Thyroid gland (tissue), 4 donors: ENCODE data around the gene SEMA4A. TPM values are rescaled to one million over a fixed set of nuclear protein-coding genes. Genes with fewer than 3 reads are reported as not detected.

ENCODE experiments used
- DNase-seq, 2 donors: peaks; one replicate each; pipeline ENCODE4 v3.0.0-alpha.2; 2019
- H3K27ac ChIP-seq, 3 donors: fragments of 200-600 bp; sonication (generic); 1 replicate in 2 of 3; 2 replicates in 1 of 3; pipeline ENCODE4 v1.5.1; 2016 to 2019; ENCODE audit warnings: mild to moderate bottlenecking in 1 of 3, moderate library complexity in 1 of 3
- H3K27me3 ChIP-seq: fragments of 200-600 bp; sonication (generic); one replicate; pipeline ENCODE4 v1.5.1; 2019
- H3K36me3 ChIP-seq, 2 donors: fragments of 200-600 bp; sonication (generic); one replicate each; pipeline ENCODE4 v1.5.1; 2016 to 2019
- H3K4me1 ChIP-seq, 2 donors: fragments of 200-600 bp; sonication (generic); one replicate each; pipeline ENCODE4 v1.5.1; 2017 to 2019
- H3K4me3 ChIP-seq, 3 donors: fragments of 200-600 bp; sonication (generic); replicated peaks in 1 of 3; 1 replicate in 2 of 3; 2 replicates in 1 of 3; pipeline ENCODE4 v1.5.1; 2016; ENCODE audit warnings: mild to moderate bottlenecking in 1 of 3
- H3K9me3 ChIP-seq: fragments of 200-600 bp; sonication (generic); one replicate; pipeline ENCODE4 v1.5.1; 2017
- POLR2A ChIP-seq, 2 donors: fragments of 450-650 bp; IDR thresholded peaks; one replicate each; pipeline ENCODE4 v1.6.1; 2017; ENCODE audit warnings: antibody characterized with exemption in 2 of 2, mild to moderate bottlenecking in 2 of 2, moderate library complexity in 1 of 2
- WGBS, 2 donors: methylation state at CpG; one replicate each; pipeline ENCODE4 v1.1.5; 2017; 5-methylcytosine and 5-hydroxymethylcytosine counted together
- intact Hi-C: fragments of 100-400 bp; cut with DNase I; formaldehyde crosslinking; loops from one replicate; pipeline ENCODE4 v1.15.1; 2023
- total RNA-seq, 4 donors: library from RNA; depleted of rRNA; stranded (reverse); fragments of >200 nt; gene quantifications; one replicate each; pipeline ENCODE4 v1.2.3, GENCODE V29; 2016
- TF ChIP-seq, protein P1 (sequence below), 6 experiments: fragments of 200-600 bp in 3 of 6; fragments of 450-650 bp in 3 of 6; sonication (generic) in 3 of 6; IDR thresholded peaks; one replicate each; pipeline ENCODE4 v1.5.1; 2016 to 2019; ENCODE audit warnings: antibody characterized with exemption in 6 of 6, mild to moderate bottlenecking in 2 of 6, inconsistent platforms in 1 of 6, moderate library complexity in 1 of 6

Gene SEMA4A
- total RNA-seq, 4 donors from 2014 or later: 21.5 to 50.8 (median 37.5) TPM

DNA sequence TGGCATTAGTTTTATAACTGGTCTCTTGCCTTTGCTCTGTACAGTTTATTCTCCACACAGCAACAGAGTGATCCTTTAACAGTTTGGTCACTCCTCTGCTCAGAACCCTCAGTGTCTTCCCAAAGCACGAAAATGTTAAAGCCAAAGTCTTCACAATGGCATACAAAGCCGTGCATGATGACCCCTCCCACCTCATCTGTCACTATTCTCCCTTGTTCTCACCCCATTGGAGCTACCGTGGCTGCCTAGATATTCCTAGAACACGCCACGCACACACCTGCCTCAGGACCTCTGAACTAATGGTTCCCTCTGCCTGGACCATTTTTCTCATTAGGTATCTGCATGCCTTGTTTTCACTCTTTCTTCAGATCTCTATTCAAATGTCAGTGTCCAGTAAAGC is 8.6 kb upstream of the SEMA4A start:
- H3K9me3 ChIP-seq: no peaks in the 10 kb centered on the region
- no peak for DNase-seq
- H3K36me3 ChIP-seq: peaks cover 0 to under 1% of the 10 kb centered on the region in 2 donors
- H3K4me1 ChIP-seq: peaks cover 23 to 36% of the 10 kb centered on the region in 2 donors
- WGBS, 2 donors: 61 to 70% methylated on average over 5 of the region's 5 CpGs
- TF ChIP-seq, protein P1, sequence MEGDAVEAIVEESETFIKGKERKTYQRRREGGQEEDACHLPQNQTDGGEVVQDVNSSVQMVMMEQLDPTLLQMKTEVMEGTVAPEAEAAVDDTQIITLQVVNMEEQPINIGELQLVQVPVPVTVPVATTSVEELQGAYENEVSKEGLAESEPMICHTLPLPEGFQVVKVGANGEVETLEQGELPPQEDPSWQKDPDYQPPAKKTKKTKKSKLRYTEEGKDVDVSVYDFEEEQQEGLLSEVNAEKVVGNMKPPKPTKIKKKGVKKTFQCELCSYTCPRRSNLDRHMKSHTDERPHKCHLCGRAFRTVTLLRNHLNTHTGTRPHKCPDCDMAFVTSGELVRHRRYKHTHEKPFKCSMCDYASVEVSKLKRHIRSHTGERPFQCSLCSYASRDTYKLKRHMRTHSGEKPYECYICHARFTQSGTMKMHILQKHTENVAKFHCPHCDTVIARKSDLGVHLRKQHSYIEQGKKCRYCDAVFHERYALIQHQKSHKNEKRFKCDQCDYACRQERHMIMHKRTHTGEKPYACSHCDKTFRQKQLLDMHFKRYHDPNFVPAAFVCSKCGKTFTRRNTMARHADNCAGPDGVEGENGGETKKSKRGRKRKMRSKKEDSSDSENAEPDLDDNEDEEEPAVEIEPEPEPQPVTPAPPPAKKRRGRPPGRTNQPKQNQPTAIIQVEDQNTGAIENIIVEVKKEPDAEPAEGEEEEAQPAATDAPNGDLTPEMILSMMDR (IDR thresholded peaks at IDR 0.05): no peak
- TF ChIP-seq POLR2A (IDR thresholded peaks at IDR 0.05): no peak
- H3K27ac ChIP-seq: no peak overlapping the region
- intact Hi-C loops: loop anchor here (5.0 kb wide), 1 partner anchor 83 kb away; no protein-coding TSS in a partner anchor
- no peaks in the 10 kb centered on the region for H3K27me3 ChIP-seq
- no peak overlapping the region for H3K4me3 ChIP-seq

DNA sequence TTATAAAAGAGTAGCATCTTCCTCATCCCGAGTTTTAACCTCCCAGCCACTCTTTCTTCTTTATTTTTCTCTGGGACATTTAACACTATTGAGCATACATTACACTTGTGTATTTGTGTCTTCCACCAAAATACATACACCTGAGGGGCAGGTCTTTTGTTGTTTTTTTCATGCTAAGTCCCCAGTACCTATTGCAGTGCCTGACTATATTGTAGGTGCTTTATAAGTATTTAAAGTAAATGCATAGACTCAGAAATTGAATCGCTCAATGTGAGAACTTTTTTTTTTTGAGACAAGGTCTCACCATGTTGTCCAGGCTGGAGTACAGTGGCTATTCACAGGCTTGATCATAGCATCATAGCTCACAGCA is 7.8 kb upstream of the SEMA4A start:
- TF ChIP-seq POLR2A (IDR thresholded peaks at IDR 0.05): no peak
- TF ChIP-seq, protein P1 (IDR thresholded peaks at IDR 0.05): no peak
- 76 to 80% methylated on average over 2 of the region's 2 CpGs for WGBS, 2 donors
- H3K36me3 ChIP-seq: no peaks in the 10 kb centered on the region
- H3K27ac ChIP-seq: no peak overlapping the region
- H3K9me3 ChIP-seq: no peaks in the 10 kb centered on the region
- H3K4me3 ChIP-seq: no peak overlapping the region
- no peak for DNase-seq
- intact Hi-C loops: loop anchor here (5.0 kb wide), 1 partner anchor 82 kb away; no protein-coding TSS in a partner anchor
- H3K4me1 ChIP-seq: peaks cover 23 to 33% of the 10 kb centered on the region in 2 donors
- H3K27me3 ChIP-seq: no peaks in the 10 kb centered on the region

DNA sequence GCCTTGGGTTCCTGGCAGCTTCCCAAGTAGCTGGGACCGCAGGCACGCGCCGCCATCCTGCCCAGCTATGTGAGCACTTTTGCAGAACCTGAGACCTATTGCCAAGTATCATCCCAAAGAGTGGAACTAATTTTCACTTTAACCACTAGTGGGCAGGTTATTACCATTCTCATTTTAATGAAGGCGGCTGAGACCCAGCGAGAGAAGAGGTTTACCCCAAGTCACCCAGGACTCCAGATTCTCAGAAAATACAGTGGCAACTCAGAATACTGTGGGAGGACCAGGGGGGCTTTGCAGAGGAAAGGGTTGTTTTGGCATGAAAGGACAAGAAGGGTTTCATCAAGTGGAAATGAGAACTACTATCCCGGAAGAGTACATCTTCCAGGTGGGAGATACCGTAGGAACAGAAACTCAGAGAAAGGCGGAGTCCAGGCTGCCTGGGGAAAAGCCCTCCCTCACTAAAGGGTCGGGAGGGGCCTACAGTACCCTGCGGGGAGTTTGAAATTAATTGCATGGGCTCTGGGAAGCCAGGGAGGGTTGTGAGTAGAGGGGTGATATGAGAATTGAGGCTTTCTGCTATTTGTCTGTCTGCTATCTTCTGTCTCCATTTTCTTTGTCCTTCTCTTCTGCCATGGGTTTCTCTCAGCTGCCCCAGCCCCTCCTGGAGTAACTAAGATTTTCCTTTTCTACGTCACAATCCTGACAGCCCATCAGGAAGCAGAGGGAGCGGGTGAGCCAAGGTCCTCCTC is 7.2 kb upstream of the SEMA4A start:
- Histone ChIP-seq H3K4me3 (no peak overlapping the region), H3K9me3 (no peaks in the 10 kb centered on the region), H3K36me3 (no peaks in the 10 kb centered on the region), H3K4me1 (peaks cover 20 to 30% of the 10 kb centered on the region in 2 donors), H3K27ac (peak overlapping the region; percentile 70 to 79 (median 71)), H3K27me3 (no peaks in the 10 kb centered on the region)
- no peak for TF ChIP-seq POLR2A (IDR thresholded peaks at IDR 0.05)
- TF ChIP-seq, protein P1 (IDR thresholded peaks at IDR 0.05): peak; percentile 37 to 88 (median 74)
- WGBS, 2 donors: 10 to 14% methylated on average over 13 of the region's 13 CpGs
- intact Hi-C loops: loop anchor here (5.0 kb wide), 1 partner anchor 81 kb away; no protein-coding TSS in a partner anchor
- DNase-seq: peak; percentile 88

DNA sequence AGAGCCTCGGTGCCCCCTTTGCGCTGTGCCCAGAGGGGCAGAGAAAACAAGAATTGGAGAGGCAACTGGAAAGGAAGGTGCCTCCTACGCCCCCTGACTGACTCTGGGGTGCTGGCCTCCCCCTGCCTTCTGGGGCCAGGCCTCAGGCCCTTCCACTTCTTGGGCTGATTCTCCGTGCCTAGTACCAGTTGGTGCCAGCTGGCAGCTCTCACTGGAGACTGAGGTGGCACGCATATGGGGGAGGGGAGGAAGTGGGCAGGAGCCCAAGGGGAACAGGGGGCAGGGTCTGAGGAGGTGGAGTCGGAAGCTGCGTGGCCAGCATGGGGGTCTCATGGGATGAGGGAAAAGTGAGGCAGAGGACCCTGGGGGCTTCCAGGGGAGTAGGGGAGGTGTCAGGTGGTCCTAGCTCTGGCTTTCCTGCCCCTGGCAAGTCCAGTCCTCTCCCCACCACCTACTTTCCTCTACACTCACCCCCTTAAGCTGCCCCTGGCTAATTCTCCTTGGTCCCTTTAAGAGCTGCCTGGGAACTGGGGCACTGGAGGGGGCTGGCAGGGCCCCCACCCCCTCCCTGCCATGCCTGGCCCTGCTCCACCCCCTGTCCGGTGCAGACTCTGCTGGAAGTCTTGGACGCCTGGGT is 6.5 kb upstream of the SEMA4A start:
- DNase-seq: peak; percentile 91 to 92
- no peaks in the 10 kb centered on the region for H3K9me3 ChIP-seq
- H3K36me3 ChIP-seq: no peaks in the 10 kb centered on the region
- WGBS, 2 donors: 17 to 23% methylated on average over 7 to 8 of the region's 9 CpGs
- no peak overlapping the region for H3K4me3 ChIP-seq
- H3K27ac ChIP-seq: peak overlapping the region; percentile 70 to 79 (median 71)
- no peaks in the 10 kb centered on the region for H3K27me3 ChIP-seq
- intact Hi-C loops: loop anchor here (5.0 kb wide), 1 partner anchor 80 kb away; no protein-coding TSS in a partner anchor
- TF ChIP-seq POLR2A (IDR thresholded peaks at IDR 0.05): peak in 1 of 2 donors; percentile 11
- TF ChIP-seq, protein P1 (IDR thresholded peaks at IDR 0.05): no peak
- peaks cover 19 to 35% of the 10 kb centered on the region in 2 donors for H3K4me1 ChIP-seq
